K562 (cell line): Measurements from ENCODE around the gene ITGBL1. TPM values are rescaled to one million over a fixed set of nuclear protein-coding genes. Genes with fewer than 3 reads are reported as not detected.

Source experiments
- GTF2F1 ChIP-seq: IDR thresholded peaks from 2 replicates; pipeline ENCODE4 v1.6.1; 2011; ENCODE audit warnings: low read depth, low read length, improper control_type of control experiment
- RREB1 ChIP-seq: fragments of 250-450 bp; sonication (Bioruptor Pico); IDR thresholded peaks from 2 replicates; pipeline ENCODE4 v1.4.0; 2020
- polyA plus RNA-seq, 8 experiments: library from polyadenylated mRNA; depleted of rRNA in 4 of 8; stranded (reverse) in 5 of 8; unstranded in 3 of 8; fragments of >200 nt; fragmentation: Nextera tagmentation in 2 of 8; fragmentation: Illumina TruSeq in 1 of 8; extraction: Ambion mirVana in 2 of 8; extraction: Trizol in 1 of 8; gene quantifications; 2 replicates each; pipeline versions ENCODE4 v1.2.1 to v1.2.3, GENCODE V29; 2011 to 2014; ENCODE audit warnings: inconsistent platforms in 1 of 8, missing spikeins in 1 of 8
- total RNA-seq, 7 experiments: library from RNA; depleted of rRNA in 6 of 7; stranded (reverse); fragments of >200 nt in 6 of 7; fragmentation: Illumina TruSeq in 2 of 7; extraction: Trizol in 2 of 7; gene quantifications; 2 replicates each; pipeline versions ENCODE4 v1.2.1 to v1.2.3, GENCODE V29; 2011 to 2021; ENCODE audit warnings: low replicate concordance in 1 of 7

The ITGBL1 gene
- total and polyA plus RNA-seq, 9 of the 15 experiments (the other 6 are each of a cell fraction or from before 2014, with no cell fraction given), result 0.04 to 0.73 (median 0.32) TPM; not detected in 1

- TF ChIP-seq GTF2F1 (no peak), RREB1 (no peak)
These were observed 36.9 kb upstream of the ITGBL1 start (continued) for GRCh38 chr13:101415358-101416174.
